ENCODE data around the gene PPP2R1B.
"Not testable (repeated sequence)": the region's sequence is repeated elsewhere in the genome, so short reads cannot be mapped to it uniquely, and the experiment has no call there.

The PPP2R1B gene

DNA sequence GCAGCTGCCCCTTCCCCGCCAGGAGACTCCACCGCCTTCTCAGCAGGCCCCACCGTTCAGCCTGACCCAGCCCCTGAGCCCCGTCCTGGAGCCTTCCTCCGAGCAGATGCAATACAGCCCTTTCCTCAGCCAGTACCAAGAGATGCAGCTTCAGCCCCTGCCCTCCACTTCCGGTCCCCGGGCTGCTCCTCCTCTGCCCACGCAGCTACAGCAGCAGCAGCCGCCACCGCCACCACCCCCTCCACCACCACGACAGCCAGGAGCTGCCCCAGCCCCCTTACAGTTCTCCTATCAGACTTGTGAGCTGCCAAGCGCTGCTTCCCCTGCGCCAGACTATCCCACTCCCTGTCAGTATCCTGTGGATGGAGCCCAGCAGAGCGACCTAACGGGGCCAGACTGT, 42.6 kb downstream of the PPP2R1B start:
- DNase-seq: no peak

DNA sequence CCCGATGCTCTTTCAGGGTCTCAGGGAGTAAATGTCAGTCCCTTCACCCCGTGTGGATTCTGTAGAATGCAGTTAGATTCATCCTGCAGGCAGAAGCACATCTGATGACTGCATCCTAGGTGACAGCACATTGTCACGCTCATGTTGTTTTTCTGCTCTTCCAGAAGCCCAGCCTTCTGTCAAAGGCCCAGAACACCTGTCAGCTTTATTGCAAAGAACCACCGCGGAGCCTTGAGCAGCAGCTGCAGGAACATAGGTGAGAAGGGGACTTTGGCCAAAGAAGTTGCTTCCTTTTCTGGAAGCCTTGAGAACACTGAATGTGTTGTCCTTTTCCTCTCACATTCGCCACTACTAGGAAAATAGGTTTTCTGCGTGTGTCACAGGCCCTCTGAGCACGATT, 43.7 kb downstream of the PPP2R1B start:
- DNase-seq: no peak

DNA sequence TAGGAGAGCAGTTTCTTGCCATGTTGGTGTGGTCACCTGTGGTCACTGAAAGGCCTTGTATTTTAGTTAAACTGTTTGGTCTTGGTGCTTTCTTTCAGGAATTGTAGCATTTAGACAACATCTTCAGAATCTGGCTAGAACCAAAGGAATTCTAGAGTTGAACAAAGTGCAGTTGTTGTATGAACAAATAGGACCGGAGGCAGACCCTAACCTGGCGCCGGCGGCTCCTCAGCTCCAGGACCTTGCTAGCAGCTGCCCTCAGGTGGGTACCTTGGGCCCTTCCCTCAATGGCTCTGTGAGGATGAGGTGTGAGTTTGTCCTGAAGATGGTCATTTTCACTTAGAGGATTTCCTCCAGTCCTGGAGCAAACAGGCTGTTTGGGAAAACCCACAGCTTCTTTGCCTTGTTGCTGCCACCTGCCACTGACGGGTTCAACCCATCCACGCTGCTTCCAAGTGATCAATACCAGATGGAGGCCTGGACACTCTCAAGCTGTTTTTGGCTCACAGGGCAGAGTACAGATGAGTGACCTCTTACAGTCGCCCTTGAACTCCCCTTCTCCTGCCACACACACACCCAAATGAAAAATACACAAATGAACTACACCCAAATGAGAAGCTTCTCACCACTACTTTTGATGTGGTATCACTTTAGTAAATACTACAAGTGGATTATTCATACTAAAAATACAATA, 45.2 kb downstream of the PPP2R1B start:
- DNase-seq: no peak

DNA sequence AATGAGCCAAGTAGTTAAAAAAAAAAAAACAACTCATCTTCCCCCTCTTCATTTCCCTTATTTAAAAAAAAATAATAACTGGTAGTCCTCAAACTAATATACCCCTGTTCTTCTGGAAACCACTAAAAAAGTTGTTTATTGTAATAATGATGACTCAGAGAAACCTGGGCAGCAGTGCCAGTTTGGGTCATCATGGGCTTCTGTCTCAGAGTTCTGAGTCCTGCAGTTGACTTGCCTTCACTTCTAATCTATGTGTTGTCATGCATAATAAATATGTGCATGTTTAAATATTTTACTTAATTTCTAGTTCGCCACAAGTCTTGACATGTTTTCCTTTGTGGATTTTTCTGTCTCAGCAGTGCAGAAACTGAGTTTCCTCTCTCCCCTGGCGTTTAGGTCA, 46.8 kb downstream of the PPP2R1B start:
- DNase-seq: no peak

DNA sequence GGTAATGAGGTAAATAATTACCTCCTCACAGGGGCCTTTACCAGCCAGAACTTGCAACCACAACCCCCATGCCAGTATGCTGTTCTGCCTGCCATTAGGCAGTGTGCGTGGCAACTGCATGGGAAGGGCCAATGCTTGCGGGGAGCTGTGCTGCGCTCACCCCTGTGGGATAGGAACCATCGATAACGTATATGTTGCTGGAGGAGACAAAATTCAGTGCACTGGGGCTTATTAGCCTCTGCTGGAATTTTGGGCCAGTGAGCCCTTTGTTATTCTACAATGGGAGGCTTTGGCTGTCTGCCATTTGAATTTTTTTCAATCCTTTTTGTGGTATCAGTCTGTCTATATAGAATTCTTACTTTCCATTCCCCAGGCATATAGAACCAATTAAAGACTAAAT, 47.3 kb downstream of the PPP2R1B start:
- DNase-seq: no peak

DNA sequence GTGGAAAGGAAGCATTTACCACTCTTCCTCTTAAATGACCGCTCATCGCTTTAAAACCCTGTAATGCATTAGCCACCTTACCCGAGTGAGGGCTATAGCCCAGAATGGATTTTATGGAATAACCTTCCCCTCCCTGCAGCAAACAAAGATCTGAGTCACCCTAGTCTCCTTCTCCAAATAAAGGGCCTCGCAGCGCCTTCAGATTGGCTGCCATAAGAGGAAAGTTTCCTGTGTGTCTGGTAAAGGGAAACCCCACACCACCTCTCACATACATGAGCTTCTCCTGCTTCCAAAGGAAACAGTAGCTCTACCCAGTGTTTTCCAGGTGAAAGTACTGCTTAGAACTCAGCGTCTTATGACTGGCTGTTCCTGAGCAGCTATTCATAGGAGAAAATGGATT, 47.8 kb downstream of the PPP2R1B start:
- no peak for DNase-seq

DNA sequence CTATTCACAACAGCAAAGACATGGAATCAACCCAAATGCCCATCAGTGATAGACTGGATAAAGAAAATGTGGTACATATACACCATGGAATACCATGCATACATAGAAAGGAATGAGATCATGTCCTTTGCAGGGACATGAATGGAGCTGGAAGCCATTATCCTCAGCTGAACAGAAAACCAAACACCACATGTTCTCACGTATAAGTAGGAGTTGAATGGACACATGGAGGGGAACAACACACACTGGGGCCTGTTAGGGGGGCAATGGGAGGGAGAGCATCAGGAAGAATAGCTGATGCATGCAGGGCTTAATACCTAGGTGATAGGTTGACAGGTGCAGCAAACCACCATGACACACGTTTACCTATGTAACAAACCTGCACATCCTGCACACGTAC, 48.5 kb downstream of the PPP2R1B start:
- not testable (repeated sequence) for DNase-seq

DNA sequence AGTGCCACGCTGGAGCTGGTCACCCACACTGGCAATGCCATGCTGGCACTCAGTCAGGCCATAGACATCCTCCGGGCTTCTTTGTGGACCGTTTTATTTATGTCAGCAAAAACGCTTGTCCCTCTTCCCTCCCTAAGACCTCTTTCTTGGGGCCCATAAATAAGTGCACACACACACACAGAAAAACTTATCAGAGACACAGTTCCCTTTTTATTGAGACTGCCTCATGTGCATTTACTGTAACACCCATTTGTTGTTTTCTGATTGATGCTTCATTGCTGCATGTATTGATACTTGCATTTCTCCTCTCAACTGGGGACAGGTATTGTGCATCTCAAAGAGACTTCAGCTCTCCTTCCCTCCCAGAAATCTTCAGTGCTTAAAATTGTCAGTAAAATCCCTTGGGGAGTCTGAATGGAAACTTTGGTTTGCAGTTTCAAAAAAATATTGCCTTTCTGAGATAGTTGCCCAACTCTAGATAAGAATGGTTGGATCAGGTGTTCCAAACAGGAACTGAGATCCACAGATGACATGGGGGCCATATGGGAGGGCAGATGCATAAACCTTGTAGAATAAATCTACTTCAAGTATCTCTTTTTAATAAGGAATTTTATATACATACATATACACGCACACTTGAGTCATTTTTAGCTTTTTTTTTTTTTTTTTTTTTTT, 50.9 kb downstream of the PPP2R1B start:
- DNase-seq: no peak

DNA sequence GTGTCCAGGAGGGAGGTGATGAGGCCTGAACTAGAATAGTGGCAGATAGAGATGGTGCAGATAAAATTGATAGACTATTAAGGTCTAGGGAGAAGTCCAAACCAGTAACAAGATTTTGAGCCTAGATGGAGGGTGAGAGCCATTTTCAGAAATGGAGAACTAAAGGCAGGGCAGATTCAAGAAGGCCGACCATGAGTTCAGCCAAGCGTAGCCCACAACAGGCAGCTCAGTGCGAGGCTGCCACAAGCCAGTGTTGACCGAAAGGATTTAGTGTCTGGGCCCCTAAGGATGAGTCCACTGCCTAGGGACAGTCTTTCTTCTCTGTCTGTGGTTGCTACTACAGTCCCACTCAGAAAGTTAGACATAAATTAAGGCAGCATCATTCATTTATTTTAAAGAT, 51.7 kb downstream of the PPP2R1B start:
- DNase-seq: no peak

DNA sequence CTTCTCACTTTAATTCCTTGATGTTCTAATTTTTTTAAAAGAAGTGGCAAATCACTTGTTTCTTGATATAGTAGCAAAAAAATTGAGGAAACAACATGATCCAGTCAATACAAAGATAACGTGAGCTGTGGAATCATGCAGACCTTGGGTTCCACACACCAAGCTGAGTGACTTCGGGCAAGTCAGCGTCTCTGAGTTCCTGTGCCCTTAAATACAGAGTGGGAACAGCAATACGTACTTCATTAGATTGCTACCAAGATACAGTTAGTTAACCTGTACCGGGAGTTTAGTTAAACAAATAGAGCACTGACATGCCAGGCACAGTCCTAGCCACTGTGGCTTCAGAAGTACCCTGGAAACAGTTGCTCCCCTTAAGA, 58.5 kb downstream of the PPP2R1B start:
- DNase-seq: no peak

DNA sequence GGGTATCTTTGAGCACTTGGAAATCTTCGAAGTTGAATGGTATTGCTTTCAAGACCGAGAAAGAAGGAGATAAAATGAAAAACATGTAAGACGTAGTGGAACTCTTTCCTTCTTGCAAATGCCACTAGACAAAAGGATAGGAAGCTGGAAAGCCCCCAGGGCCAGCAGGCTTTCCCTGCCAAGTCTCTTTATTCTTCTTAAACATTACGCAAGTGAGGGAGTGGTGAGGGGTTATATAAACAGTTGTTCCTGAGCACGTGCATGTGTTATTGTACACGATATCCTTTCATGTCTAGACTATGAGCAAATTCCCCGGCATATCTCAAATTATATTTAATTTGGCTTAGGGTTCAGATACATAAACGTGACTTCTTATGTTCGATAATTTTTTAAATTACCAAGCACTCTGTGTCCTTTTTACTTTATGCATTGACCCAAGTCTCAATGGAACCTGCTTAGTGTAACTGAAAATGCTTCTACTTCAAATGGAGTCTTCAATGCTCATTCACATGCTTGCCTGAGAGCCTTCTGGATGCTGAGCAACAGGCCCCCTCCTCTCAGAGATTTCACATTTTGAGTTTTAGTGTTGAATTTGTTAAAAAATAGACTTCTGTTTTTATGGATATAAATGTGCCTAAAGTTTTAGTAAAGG, 59.0 kb downstream of the PPP2R1B start:
- no peak for DNase-seq

DNA sequence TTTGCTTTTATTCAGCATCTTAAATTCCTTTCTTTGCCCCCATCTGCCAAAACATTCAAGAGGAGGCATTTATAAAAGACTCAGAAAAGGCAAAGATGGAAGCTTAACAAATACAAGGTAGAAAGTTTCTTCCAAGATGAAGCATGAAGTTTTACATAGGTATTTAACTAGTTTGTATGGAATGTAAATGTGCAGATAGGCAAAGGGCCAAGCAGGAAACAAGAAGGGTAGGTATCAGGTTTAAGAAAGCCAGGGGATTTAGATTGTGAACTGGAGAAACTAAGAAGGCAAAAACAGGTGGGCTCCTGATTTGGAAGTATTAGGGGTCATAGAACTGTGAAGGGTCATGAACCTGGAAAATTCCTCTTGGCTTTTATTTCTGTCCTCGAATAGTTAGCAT, 62.6 kb downstream of the PPP2R1B start:
- DNase-seq: no peak

DNA sequence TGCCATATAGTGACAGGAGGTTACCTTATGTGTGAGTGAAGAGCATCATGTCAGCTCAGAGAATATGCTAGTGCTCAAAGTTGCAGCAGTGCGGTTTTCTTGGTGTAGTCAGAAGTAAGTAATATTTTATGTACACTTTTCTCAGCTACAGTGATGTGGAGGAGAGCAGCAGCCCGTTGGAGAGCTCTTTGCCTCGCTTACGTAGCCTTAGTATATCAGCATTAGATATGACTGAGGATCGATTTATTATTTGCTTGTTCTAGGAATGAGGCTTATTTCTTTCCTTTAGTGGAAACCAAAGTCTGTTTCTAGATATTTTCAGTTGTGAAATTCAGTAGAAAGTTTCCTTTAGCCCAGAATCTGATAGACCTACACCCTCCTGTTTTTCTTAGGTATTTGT, 63.6 kb downstream of the PPP2R1B start:
- DNase-seq: no peak

DNA sequence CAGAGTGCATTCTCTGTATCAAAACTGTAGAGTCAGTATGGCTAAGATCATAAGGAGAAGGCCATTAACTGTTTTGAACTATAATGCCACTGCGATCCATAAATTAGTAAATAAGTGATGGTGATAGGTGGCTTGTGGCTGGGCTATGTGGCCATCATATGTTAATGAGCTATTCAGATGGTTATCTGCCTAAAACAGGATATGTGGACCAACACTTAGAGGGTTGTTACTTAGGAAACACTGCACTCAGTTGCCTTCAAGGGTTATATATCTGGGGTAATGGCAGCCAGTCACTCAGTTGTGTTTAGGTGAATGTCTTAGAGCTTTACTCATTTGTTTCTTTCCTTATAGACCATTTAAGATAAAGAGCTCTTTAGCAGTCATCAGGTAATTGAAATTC, 66.0 kb downstream of the PPP2R1B start:
- DNase-seq: no peak

DNA sequence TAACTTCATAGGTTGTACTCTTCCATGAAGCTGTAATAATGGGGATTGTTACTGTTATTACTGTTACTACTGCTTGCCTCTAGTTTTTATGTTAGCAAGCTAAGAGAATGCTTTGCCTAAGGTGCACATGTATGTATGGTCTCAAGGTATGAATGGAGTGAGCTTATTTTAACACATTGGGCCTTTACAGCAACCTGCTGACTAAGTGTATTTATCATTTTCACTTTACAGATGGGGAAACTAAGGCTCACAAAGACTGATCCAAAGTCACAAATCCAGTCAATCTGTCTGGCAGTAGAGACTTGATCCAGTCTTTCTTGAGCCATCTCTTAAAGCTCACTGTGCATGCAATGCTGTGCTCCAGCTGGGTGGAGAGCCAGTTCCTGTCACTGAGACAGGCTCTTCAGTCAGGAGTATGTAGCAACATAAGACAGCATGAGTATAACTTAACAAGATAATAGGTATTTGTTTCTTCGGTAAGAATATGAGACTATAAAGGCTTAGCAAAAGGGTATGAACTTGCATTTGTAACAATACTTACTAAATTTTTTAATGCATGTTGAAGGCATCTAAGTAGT, 66.5 kb downstream of the PPP2R1B start:
- no peak for DNase-seq

DNA sequence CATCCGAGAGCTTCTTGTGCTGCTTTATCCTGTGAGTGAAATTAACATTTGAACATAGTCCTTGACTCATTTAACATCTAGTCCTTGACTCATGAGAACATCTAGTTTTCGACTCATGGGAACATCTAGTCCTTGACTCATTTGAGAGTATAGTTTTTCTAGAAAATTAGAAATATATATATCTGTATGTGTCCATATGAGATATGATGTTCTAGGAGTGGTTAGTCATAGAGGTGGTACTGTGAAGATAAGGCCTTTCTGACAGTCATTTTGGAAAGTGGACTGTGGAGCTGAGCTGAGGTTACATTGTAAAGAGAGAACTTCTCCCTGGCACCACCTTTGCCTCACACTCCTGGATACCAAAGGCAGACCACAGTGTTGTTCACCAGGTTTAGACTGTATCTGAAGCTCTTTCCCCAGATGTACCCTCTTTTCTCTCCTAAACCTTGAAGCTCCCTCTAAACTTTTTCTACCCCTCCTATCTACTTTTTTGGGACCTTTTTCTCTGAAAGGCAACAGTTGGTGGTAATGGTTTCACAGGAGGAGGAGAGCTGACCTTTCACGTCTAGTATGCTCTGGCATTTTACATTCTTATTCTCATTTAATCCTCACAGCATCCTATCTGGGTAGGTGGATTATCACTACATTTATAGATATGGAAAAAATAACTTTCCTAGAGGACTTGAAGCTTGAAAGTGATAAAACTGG, 67.2 kb downstream of the PPP2R1B start:
- DNase-seq: no peak

DNA sequence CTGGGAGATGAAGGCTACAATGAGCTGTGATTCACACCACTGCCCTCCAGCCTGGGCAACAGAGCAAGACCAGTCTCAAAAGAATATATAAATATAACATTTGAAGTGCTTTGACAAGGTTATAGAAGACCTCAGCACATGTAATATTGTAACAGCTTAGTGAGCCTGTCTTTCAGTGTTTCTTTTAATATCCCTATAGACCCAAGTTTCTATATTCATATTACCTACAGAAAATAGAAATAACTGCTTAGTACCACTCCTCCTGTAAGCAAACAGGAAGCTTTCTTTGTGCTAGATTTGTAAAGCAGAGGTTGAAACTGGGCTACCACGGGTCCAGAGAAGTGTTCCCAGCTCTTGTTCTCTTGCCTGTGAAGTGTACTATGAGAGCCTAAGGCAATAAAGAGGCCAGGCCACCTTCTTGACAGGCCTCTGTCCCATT, 68.2 kb downstream of the PPP2R1B start:
- no peak for DNase-seq

DNA sequence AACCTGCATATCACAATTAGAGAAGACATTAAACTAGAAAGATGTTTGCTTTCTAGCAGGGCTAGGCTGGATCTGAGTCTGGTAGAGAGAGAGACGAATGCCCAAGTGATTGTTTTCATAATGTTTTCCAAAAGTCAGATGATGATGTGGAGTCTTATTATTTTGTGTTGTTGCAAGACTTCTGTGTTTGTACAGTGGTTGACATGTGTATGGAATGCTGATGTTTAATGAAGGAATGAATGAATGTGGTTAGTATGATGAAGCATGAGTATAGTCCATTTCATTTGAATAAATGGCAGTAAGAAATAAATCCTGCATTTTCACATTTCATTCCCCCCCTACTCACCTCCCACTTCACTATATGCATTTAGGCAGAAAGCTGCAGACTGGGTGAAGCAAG, 69.6 kb downstream of the PPP2R1B start:
- DNase-seq: no peak

DNA sequence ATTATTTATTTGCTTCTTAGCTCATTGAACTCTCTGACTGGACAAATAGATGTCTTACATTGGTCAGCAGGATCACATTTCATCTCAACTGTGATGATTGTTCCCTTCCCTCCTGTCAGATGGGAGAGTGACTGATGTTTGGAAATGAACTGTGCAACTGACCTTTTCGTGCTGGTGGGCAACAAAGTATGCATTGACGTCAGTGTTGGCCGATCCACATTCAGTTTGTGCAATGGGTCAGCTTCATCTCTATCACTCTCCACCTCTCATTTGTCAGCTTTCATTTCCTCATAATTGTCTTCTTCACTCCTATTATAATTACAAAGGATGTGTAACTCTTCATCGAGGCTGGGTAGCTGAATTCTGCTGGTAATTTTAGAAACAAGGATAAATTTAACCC, 71.3 kb downstream of the PPP2R1B start:
- no peak for DNase-seq

DNA sequence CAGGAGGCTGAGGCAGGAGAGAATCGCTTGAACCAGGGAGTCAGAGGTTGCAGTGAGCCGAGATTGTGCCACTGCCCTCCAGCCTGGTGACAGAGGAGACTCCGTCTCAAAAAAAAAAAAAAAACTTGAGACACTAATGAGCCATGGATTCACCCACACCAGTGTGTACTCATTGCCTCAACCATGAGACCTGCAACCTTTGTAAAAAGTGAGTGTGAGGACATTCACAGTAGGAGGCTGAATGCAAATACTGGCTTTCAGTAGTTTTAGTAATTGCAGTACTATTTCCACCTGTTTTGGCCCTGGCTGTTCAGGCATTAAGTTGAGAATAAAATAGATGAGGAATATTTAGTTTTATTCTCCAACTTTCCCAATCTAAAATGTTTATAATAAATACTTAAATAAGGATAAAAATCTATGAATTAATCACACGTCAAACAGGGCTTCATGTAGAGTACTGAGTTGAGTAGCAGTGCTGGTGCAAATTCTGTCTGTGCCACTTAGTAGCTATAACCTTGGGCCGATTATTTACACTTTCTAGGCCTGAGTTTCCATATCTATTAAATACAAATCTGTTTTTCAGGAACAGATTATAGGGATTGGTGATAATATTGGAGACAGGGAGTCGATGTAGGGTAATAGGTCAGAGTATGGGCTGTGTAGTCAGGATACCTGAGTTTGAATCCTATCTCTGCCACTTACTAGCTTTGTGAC, 72.8 kb downstream of the PPP2R1B start:
- no peak for DNase-seq

DNA sequence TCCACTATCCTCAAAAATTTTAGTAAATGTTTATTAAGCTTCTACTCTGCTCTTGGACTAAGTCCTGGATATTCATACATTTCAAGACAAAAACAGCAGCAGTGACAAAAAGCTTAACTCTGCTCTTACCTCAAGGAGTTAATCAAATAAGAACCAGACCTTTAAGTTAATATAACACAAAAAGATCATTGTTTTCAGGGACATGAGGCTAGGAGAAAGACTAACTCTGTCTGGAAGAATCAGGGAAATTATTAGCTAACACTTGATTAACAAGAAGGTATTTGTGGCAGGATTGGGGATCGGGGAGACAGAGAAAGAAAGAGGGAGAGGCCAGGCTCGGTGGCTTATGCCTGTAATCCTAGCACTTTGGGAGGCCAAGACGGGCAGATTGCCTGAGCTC, 74.4 kb downstream of the PPP2R1B start:
- DNase-seq: no peak

DNA sequence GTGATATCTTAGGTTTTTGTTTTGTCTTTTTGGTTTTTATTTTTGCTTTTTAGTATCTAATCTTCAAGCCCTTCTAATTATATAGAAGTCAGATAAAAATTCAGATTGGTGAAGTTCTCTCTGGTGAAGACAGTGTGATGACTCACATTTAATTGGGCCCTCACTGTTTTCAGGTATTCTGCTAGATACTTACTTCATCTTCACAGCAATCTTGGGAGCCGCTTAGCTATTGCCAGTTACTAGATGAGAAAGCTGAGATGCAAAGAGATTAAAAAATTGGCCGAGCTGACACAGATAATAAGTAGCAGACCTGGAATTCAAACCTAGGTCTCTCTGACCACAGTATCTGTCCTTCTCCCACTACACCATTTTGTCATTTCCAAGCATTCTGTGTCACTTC, 75.0 kb downstream of the PPP2R1B start:
- DNase-seq: no peak

DNA sequence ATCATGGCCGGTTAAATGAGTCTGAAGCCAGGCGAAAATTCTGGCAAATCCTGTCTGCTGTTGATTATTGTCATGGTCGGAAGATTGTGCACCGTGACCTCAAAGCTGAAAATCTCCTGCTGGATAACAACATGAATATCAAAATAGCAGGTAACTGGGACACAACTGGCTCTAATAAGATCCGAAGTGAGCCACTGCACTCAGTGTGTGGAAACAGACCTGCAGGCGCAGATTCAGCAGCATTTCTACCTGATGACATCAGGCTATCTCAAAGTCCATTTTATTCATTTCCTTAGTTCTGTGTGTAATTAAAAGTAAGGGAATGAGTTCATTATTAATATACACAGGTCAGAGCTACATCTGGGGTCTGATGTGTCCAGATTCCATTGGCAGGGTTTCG, 78.2 kb downstream of the PPP2R1B start:
- DNase-seq: no peak

Measured in activated effector memory CD4-positive, alpha-beta T cell treated with anti-CD3 and anti-CD28 coated beads, Interleukin-2, amount 50 U/mL, for 16 hours (primary cell).